ENCODE results near the gene SHPK. TPM values are rescaled to one million over a fixed set of nuclear protein-coding genes. Genes with fewer than 3 reads are reported as not detected.

SHPK gene
- total and polyA plus RNA-seq, 9 of the 15 experiments (the other 6 are each of a cell fraction or from before 2014, with no cell fraction given) = 2.5 to 16.3 (median 11.8) TPM

- Histone ChIP-seq H3K9me3 (replicated peaks; ENCODE audit: control insufficient read depth, insufficient read depth, low read depth, low read length) (no peaks in the 10 kb centered on the region), H2AFZ (ENCODE audit: low read depth, low read length) (no peak overlapping the region), H3K27ac (ENCODE audit: extremely low read depth, low read depth, low read length) (no peak overlapping the region), H3K79me2 (ENCODE audit: control insufficient read depth, insufficient read depth, low read length) (no peaks in the 10 kb centered on the region), H3K4me1 (replicated peaks in 1 of 2; ENCODE audit: control insufficient read depth in 2 of 2, insufficient read depth in 2 of 2, low read length in 2 of 2) (peaks cover 0 to 30% of the 10 kb centered on the region in 2 experiments; a peak in 2 of 5 replicates), H3K4me2 (ENCODE audit: insufficient read depth, low read length) (no peak overlapping the region), H3K9me1 (ENCODE audit: control insufficient read depth, insufficient read depth, low read length) (no peaks in the 10 kb centered on the region), H3K27me3 (ENCODE audit: control insufficient read depth in 2 of 2, insufficient read depth in 2 of 2, low read length in 2 of 2) (no peaks in the 10 kb centered on the region), H3K36me3 (ENCODE audit: control insufficient read depth, insufficient read depth, low read length) (no peaks in the 10 kb centered on the region), H3K4me3 (no peak overlapping the region), H3K9ac (ENCODE audit: insufficient read depth in 1 of 2, low read depth in 2 of 2, low read length in 2 of 2) (no peak overlapping the region), H4K20me1 (replicated peaks; ENCODE audit: control insufficient read depth, insufficient read depth, low read length) (no peaks in the 10 kb centered on the region)
- WGBS (ENCODE audit: insufficient coverage, low coverage, missing lambda C conversion rate) = 83% methylated on average over 2 of the region's 11 CpGs
- no TSS peak for BruUV-seq (replicated peaks)
- FAIRE-seq = no peak
- no peak for ATAC-seq
- no peak for TF ChIP-seq FOS (IDR thresholded peaks at IDR 0.05; ENCODE audit: extremely low read depth, insufficient read length)
- no peak for TF ChIP-seq FIP1L1 (IDR thresholded peaks at IDR 0.05; ENCODE audit: low read depth, low read length, poor library complexity, severe bottlenecking)
- no peak for TF ChIP-seq ZNF444 (CRISPR knock-in tag; IDR thresholded peaks at IDR 0.05)
- TF ChIP-seq ZNF644 (tag; IDR thresholded peaks at IDR 0.05; ENCODE audit: low read depth) = no peak
- TF ChIP-seq HDAC2 (IDR thresholded peaks at IDR 0.05) = no peak
- TF ChIP-seq SMAD3 (CRISPR knock-in tag; conservative IDR thresholded peaks at IDR 0.05) = no peak
- TF ChIP-seq HCFC1 (IDR thresholded peaks at IDR 0.05; ENCODE audit: low read depth, low read length) = no peak
- TF ChIP-seq PTBP1 (IDR thresholded peaks at IDR 0.05; ENCODE audit: low read depth, low read length) = no peak
- TF ChIP-seq NELFE (IDR thresholded peaks at IDR 0.05; ENCODE audit: insufficient read depth, insufficient read length) = no peak
- TF ChIP-seq ZNF512 (tag; IDR thresholded peaks at IDR 0.05) = no peak
- TF ChIP-seq MYBL2 (IDR thresholded peaks at IDR 0.05; ENCODE audit: low read depth) = no peak
- TF ChIP-seq MYBL2 (CRISPR knock-in tag; IDR thresholded peaks at IDR 0.05; ENCODE audit: borderline replicate concordance) = no peak
- TF ChIP-seq FOXK2 (conservative IDR thresholded peaks at IDR 0.05 in 1 of 2, IDR thresholded peaks at IDR 0.05 in 1 of 2; ENCODE audit: low read depth in 2 of 2) = no peak
- no peak for TF ChIP-seq CXXC5 (CRISPR knock-in tag; IDR thresholded peaks at IDR 0.05)
- no peak for TF ChIP-seq STAT6 (CRISPR knock-in tag; IDR thresholded peaks at IDR 0.05)
- no peak for TF ChIP-seq STAG1 (CRISPR knock-in tag; IDR thresholded peaks at IDR 0.05; ENCODE audit: borderline replicate concordance)
- no peak for TF ChIP-seq GATAD2B (IDR thresholded peaks at IDR 0.05; ENCODE audit: borderline replicate concordance)
- CTCF ChIA-PET (ENCODE audit: low intra/inter-chr PET ratio) = no interaction called here
- in situ Hi-C loops (cut with MboI) = no loop called here
- POLR2A ChIA-PET = interaction anchor here (0.6 to 1.1 kb wide), 2 partner anchors 15 to 16 kb away, joined by 3 to 4 read pairs; no protein-coding TSS in a partner anchor
- no peak for DNase-seq (ENCODE audit: extremely low read depth in 1 of 4, low spot score in 3 of 4)
- intact Hi-C loops (cut with micrococcal nuclease) = no loop called here
Measured at GRCh38 chr17:3655766-3656165, 19.7 kb upstream of the SHPK start.

Measured in K562 (cell line).